GM20000 (cell line): ENCODE results near the gene MNT.
"Not testable (repeated sequence)": the region's sequence is repeated elsewhere in the genome, so short reads cannot be mapped to it uniquely, and the experiment has no call there.

Experiments
- DNase-seq: peaks from one replicate; pipeline ENCODE4 v3.0.0; 2012; ENCODE audit warnings: low spot score
- CTCF ChIP-seq: IDR thresholded peaks from 2 replicates; pipeline ENCODE4 v1.5.1; 2012; ENCODE audit warnings: mild to moderate bottlenecking, control low read depth; ENCODE audit errors: extremely low read depth, missing control alignments

The MNT gene

GRCh38 chr17:2400877-2401425, at the start of gene MNT:
MNT (minus strand) TSS chr17:2401060; CDS start chr17:2400712, 348 bp downstream.
- no peak for TF ChIP-seq CTCF
- DNase-seq, result peak; percentile 97

GRCh38 chr17:2450016-2450650, 49.3 kb upstream of the MNT start:
- no peak for TF ChIP-seq CTCF
- DNase-seq, result no peak

GRCh38 chr17:2449486-2449885, 48.6 kb upstream of the MNT start:
- TF ChIP-seq CTCF, result no peak
- no peak for DNase-seq

GRCh38 chr17:2447479-2447878, 46.6 kb upstream of the MNT start:
- not testable (repeated sequence) for DNase-seq

- DNase-seq, result no peak
- no peak for TF ChIP-seq CTCF
Measured at GRCh38 chr17:2445638-2446037, 44.8 kb upstream of the MNT start.

GRCh38 chr17:2444382-2444781, 43.5 kb upstream of the MNT start:
- TF ChIP-seq CTCF, result no peak
- no peak for DNase-seq

GRCh38 chr17:2442166-2442565, 41.3 kb upstream of the MNT start:
- no peak for TF ChIP-seq CTCF
- no peak for DNase-seq

GRCh38 chr17:2440930-2441329, 40.1 kb upstream of the MNT start:
- no peak for TF ChIP-seq CTCF
- DNase-seq, result no peak

GRCh38 chr17:2439997-2440396, 39.1 kb upstream of the MNT start:
- not testable (repeated sequence) for DNase-seq
